Activated naive CD4-positive, alpha-beta T cell treated with anti-CD3 and anti-CD28 coated beads, Interleukin-2, amount 50 U/mL, for 24 hours (primary cell): ENCODE measurements around the gene PML.

Experiments used
- H3K27ac Mint-ChIP-seq: one replicate; pipeline ENCODE4 v1.8.0; 2021; ENCODE audit warnings: mild to moderate bottlenecking, mixed read lengths
- H3K27me3 Mint-ChIP-seq: one replicate; pipeline ENCODE4 v1.8.0; 2021; ENCODE audit warnings: mixed read lengths
- H3K36me3 Mint-ChIP-seq: one replicate; pipeline ENCODE4 v1.8.0; 2021; ENCODE audit warnings: mixed read lengths
- H3K4me1 Mint-ChIP-seq: one replicate; pipeline ENCODE4 v1.8.0; 2021; ENCODE audit warnings: mixed read lengths
- H3K4me3 Mint-ChIP-seq: one replicate; pipeline ENCODE4 v1.8.0; 2021; ENCODE audit warnings: mild to moderate bottlenecking, mixed read lengths
- H3K9me3 Mint-ChIP-seq: one replicate; pipeline ENCODE4 v1.8.0; 2021; ENCODE audit warnings: mixed read lengths

Gene PML

DNA sequence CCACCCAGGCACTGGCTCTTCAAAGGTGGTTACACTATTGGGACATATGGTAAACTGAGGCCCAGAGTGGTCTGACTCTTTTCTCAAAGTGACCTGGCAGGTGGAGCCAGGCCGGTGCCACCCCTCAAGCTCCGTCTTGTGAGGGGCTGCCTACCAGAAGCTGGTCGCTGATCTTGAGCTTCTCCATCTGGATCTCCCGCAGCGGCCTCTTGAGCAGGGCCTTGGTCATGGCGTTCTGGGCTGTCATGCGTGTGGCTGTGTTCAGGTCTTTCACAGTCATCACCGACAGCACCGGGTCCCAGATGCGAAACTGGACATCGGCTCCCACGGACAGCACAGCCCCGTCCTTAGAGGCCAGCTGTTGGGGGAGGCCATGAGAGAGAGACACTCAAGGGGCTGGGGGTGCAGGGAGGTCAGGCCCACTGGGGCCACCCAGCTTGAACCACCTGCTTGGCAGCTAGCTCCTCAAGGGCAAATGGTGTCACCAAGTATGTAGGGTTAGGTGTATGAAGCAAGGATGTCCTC is 6.0 kb upstream of the PML start:
- Mint-ChIP-seq H3K27ac (no peak overlapping the region), H3K9me3 (no peaks in the 10 kb centered on the region), H3K27me3 (no peaks in the 10 kb centered on the region), H3K4me1 (peaks cover 24% of the 10 kb centered on the region), H3K36me3 (peaks cover 3% of the 10 kb centered on the region), H3K4me3 (no peak overlapping the region)

DNA sequence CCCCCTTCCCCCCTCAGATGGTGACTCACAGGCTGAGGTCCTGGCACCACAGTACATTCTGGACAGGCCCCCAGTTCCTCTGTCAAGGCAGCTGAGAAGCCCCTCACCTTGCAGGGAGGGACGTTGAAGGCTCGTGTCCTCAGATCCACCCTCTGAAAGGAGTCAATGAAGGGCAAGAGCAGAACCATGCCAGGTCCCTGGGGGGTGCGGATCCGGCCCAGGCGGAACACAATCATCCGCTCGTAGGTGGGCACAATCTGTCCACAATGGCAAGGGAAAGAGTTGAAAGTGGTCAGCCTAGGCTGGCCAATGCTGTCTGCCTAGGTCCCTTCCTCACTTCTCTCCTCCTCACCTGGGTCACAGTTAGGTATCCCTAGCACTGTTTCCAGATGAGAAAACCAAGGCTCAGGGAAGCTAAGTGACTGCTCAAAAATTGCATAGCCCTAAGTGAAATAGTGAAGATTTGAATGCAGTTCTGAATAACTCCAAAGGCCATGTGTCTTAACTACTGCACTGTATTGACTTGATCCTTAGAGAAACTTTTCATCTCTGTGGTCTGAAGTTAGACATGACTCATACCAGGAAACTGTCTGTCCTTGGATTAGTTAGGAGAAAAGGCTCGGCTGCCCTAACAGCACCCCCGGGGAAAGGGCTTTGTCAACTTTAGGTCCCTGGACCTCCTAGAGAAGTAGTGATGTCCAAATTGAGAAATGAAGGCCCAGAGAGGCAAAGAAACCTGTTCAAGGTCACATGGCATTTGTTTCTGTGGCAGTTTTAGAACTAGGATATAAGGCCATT is 5.3 kb upstream of the PML start:
- H3K27ac Mint-ChIP-seq: peak overlapping the region; percentile 1
- no peak overlapping the region for H3K4me3 Mint-ChIP-seq
- H3K9me3 Mint-ChIP-seq: no peaks in the 10 kb centered on the region
- peaks cover 2% of the 10 kb centered on the region for H3K36me3 Mint-ChIP-seq
- H3K27me3 Mint-ChIP-seq: no peaks in the 10 kb centered on the region
- peaks cover 26% of the 10 kb centered on the region for H3K4me1 Mint-ChIP-seq

DNA sequence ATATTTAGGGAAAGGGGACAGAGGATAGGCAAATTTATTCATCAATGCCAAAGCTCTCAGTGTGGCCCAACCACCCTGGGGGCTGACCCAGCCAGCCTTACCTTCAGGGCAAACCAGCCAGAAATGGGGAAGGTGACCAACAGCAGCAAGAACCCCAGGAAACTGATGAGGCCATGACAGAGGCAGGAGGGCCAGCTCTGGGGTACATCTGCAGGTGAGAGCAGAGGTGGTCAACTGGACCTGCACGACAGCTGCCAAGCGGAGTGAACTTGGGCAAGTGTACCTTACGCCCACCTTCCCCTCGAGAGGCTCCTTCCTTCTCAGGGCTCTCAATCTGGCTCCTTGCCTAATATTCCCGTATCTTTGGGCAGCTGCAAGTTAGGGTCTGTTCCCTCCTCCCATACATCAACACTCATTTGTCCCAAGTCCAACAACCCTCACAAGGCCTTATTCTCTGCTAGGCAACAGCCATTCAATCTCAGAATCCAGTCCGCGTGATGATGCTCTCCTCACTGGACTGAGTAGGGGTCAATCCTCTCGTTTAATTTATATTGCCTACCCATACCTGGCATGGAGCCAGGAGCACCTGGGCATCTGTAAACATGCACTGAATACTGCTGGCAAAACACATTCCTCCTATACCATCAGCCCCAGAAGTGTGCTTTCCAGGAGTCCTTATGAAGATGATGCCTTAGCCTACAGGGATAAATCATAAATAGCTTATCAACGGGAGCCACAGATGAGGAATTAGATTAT is 4.1 kb upstream of the PML start:
- no peaks in the 10 kb centered on the region for H3K36me3 Mint-ChIP-seq
- no peak overlapping the region for H3K27ac Mint-ChIP-seq
- no peaks in the 10 kb centered on the region for H3K9me3 Mint-ChIP-seq
- H3K27me3 Mint-ChIP-seq: no peaks in the 10 kb centered on the region
- H3K4me3 Mint-ChIP-seq: peak overlapping the region; percentile 86
- peaks cover 29% of the 10 kb centered on the region for H3K4me1 Mint-ChIP-seq

DNA sequence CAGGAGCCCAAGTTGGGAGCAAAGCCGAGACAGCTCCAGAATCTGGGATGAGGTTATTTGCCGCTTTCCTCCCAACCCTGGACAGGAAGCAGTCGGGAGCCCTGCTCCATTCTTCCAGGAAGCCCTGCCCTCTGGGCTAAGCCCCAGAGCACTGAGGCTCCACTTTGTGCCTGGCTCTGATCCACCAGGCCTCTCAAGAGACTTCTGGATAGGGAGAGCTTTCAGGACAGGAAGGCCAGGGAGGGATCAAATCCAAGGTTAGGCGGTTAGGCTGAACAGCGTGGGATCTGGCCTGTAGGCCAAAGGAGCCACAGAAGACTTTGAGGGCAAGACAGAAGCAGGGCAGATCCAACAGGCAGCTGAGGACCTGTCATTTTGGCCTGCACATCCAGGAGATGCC is 3.3 kb upstream of the PML start:
- no peaks in the 10 kb centered on the region for H3K36me3 Mint-ChIP-seq
- H3K27ac Mint-ChIP-seq: no peak overlapping the region
- no peaks in the 10 kb centered on the region for H3K27me3 Mint-ChIP-seq
- H3K4me3 Mint-ChIP-seq: peak overlapping the region; percentile 86
- H3K4me1 Mint-ChIP-seq: peaks cover 33% of the 10 kb centered on the region
- no peaks in the 10 kb centered on the region for H3K9me3 Mint-ChIP-seq

DNA sequence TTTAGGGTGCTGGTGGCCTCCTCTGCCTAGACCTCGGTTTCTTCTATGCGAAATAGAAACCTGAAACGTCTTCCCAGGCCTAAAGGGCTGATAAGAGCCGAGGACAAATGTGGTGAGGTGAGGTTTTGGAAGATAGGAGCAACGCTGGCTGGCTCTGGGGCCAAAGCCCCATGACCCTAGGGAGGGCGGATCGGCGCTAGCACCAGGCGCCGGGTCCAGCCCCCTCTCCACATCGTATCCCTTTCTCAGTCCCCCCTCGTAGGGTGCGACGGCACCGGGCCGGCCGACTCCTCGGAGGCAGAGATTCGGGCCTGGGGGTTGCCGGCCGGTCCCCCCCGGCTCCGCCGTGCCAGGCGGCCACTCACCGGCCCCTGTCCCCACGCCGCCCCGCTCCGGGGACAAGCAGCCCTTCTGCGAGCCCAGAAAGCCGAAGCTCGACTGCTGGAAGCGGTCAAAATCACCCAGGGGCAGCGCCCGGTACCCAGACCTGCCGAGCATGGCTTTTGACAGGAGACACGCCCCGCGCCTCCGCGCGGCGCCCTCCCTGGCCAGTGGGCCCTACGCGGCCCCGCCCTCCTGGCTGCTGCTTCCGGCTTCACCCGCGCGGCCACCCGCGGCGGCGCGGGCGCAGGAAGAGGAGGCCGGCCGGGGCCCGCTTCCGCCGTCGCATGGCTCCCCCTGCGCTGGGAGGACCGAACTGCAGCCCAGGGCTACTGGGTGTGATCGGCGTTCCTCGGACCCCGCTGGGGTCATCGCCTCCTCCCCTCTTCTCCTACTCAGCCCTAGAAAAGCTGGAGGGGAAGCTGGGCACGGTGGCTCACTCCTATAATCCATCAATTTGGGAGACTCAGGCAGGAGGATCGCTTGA is 2.6 kb upstream of the PML start, which contains the start of gene STOML1:
STOML1 (minus strand) TSS at position 570 of the 868 bp plus-strand sequence; CDS start at position 498, 72 bp downstream.
- peak within 1 kb of the TSS; percentile 86 for H3K4me3 Mint-ChIP-seq
- no peaks in the 10 kb centered on the region for H3K27me3 Mint-ChIP-seq
- H3K27ac Mint-ChIP-seq: peak within 1 kb of the TSS; percentile 79
- H3K36me3 Mint-ChIP-seq: no peaks in the 10 kb centered on the region
- no peaks in the 10 kb centered on the region for H3K9me3 Mint-ChIP-seq
- peaks cover 40% of the 10 kb centered on the region for H3K4me1 Mint-ChIP-seq

DNA sequence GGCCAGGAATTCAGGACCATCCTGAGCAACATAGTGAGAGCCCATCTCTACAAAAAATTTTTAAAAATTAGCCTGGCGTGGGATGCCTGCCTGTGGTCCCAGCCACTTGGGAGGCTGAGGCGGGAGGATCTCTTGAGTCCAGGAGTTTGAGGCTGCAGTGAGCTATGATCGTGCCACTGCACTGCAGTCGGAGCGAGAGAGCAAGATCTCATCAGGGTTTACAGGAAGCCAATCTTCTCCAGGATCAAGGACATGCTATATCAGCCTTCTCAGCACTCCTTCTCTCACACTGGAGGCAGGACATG is 2.0 kb upstream of the PML start:
- Mint-ChIP-seq H3K27me3 (no peaks in the 10 kb centered on the region), H3K36me3 (peaks cover 1% of the 10 kb centered on the region), H3K9me3 (no peaks in the 10 kb centered on the region), H3K4me3 (peak overlapping the region; percentile 86), H3K4me1 (peaks cover 46% of the 10 kb centered on the region), H3K27ac (peak overlapping the region; percentile 79)

DNA sequence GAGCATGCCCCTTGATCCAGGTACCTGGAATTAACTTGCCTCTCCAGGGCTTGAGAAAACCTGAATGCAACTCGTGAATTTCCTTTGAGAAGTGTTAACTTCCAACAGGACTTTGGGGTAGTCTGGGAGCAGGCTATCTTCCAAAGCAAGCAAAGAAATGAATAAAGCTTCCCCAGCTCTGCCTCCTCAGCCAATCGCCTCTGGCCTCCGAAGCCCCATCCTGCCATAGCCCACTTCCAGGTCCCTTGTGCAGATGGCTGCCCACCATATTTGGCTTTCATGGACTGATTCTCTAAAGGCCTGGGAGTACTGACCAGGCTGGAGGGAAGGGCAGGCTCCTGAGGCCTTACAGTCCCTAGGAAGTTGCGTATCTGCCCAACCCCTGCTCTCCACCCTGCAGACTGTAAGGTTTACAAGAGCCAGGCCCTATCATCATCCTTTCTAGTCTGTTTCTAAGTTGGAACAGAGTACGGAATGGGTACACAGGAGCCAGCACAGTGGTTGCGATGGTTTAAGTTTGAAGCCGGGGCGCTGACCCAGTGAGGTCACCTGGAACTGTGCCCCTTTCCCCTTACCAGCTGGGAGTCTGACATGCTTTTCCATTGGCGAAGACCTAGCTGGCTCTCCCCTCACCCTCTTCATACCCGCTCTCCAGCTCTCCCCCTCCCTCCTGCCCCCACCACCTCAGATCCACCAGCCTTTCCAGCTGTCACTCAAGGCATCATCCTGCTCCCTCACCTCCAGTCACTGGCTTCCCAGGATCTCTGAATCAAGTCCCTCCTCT is 1.1 kb upstream of the PML start:
- peaks cover 1% of the 10 kb centered on the region for H3K36me3 Mint-ChIP-seq
- H3K4me3 Mint-ChIP-seq: peak overlapping the region; percentile 97
- H3K9me3 Mint-ChIP-seq: no peaks in the 10 kb centered on the region
- peak overlapping the region; percentile 95 for H3K27ac Mint-ChIP-seq
- H3K27me3 Mint-ChIP-seq: no peaks in the 10 kb centered on the region
- peaks cover 53% of the 10 kb centered on the region for H3K4me1 Mint-ChIP-seq

DNA sequence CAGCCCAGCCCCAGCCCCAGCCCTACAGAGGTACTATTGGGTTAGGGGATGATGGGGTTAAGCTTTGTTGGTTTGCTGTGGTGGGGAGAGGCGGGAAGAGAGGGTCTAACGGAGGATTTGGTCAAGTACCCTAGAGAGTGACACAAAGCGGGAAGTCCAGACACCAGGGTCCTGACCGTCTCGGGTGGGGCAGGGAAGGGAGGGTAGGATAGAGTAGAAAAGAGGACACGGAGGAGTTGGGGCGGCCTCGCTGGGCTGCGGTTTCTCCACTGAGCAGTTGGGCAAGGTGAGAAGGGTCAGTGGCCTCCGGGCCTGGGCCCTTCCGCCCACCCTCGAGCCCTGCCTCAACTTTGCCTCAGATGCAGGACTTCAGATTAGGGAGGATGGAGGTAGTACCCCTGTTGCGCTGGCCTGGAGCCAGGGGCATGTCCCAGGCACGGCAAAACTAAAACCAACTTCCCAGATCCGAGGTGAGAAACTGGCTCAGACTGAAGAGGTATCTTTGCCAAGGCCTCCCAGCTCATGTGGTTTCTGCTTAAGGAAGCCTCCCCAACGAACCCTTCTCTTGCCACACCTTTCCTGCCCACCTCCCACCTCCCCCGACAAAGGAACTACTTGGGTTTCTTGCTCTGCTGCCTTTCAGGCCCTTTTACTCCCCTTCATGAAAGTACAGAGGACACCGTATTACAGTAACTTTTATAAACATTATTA is 551 bp downstream of the PML start:
- no peaks in the 10 kb centered on the region for H3K9me3 Mint-ChIP-seq
- no peaks in the 10 kb centered on the region for H3K27me3 Mint-ChIP-seq
- H3K4me3 Mint-ChIP-seq: peak overlapping the region; percentile 97
- peak overlapping the region; percentile 63 for H3K27ac Mint-ChIP-seq
- peaks cover 3% of the 10 kb centered on the region for H3K36me3 Mint-ChIP-seq
- H3K4me1 Mint-ChIP-seq: peaks cover 65% of the 10 kb centered on the region

DNA sequence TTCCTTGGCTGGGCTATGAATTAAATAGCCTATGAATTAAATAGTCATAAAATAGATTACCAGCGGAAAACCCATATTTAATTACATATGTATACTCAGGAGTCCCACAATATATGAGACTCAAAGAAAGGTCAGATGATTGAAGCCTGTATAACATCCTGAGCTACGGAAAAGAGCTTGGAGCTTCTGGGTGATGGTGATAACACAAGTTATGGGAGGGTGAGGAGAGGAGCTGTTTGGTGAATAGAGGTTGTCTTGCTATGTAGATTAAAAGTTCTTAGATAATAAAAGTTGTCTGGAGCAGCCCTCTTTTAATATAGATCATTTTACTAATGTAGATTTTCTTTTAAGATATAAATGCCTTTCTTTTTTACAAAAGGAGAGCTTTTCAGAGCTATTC is 1.8 kb downstream of the PML start:
- H3K27me3 Mint-ChIP-seq: no peaks in the 10 kb centered on the region
- peak overlapping the region; percentile 89 for H3K27ac Mint-ChIP-seq
- no peaks in the 10 kb centered on the region for H3K9me3 Mint-ChIP-seq
- peaks cover 3% of the 10 kb centered on the region for H3K36me3 Mint-ChIP-seq
- H3K4me3 Mint-ChIP-seq: peak overlapping the region; percentile 97
- H3K4me1 Mint-ChIP-seq: peaks cover 74% of the 10 kb centered on the region

DNA sequence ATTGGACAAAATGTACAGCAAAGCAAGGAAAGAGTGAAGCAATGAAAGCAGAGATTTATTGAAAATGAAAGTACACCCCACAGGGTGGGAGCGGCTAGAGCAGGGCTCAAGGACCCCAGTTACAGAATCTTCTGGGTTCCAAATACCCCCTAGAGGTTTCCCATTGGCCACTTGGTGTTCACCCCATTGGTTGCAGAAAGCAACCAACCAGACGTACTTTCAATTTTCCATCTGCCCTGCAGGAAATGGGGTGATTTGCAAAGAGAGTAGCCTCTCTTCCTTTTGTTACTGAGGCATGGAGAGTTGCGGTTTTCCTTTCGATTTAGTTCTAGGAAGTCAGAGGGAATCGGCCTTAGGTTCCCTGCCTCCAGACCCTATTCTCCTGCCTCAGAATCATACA is 2.4 kb downstream of the PML start:
- Mint-ChIP-seq H3K4me3 (peak overlapping the region; percentile 97), H3K27me3 (no peaks in the 10 kb centered on the region), H3K36me3 (peaks cover 3% of the 10 kb centered on the region), H3K27ac (peak overlapping the region; percentile 88), H3K4me1 (peaks cover 76% of the 10 kb centered on the region), H3K9me3 (no peaks in the 10 kb centered on the region)

DNA sequence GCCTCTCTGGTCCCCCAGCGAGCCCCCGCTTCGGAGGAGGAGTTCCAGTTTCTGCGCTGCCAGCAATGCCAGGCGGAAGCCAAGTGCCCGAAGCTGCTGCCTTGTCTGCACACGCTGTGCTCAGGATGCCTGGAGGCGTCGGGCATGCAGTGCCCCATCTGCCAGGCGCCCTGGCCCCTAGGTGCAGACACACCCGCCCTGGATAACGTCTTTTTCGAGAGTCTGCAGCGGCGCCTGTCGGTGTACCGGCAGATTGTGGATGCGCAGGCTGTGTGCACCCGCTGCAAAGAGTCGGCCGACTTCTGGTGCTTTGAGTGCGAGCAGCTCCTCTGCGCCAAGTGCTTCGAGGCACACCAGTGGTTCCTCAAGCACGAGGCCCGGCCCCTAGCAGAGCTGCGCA is 3.5 kb downstream of the PML start:
- no peak overlapping the region for H3K4me3 Mint-ChIP-seq
- H3K9me3 Mint-ChIP-seq: no peaks in the 10 kb centered on the region
- no peaks in the 10 kb centered on the region for H3K27me3 Mint-ChIP-seq
- H3K36me3 Mint-ChIP-seq: peaks cover 5% of the 10 kb centered on the region
- H3K4me1 Mint-ChIP-seq: peaks cover 68% of the 10 kb centered on the region
- H3K27ac Mint-ChIP-seq: no peak overlapping the region

DNA sequence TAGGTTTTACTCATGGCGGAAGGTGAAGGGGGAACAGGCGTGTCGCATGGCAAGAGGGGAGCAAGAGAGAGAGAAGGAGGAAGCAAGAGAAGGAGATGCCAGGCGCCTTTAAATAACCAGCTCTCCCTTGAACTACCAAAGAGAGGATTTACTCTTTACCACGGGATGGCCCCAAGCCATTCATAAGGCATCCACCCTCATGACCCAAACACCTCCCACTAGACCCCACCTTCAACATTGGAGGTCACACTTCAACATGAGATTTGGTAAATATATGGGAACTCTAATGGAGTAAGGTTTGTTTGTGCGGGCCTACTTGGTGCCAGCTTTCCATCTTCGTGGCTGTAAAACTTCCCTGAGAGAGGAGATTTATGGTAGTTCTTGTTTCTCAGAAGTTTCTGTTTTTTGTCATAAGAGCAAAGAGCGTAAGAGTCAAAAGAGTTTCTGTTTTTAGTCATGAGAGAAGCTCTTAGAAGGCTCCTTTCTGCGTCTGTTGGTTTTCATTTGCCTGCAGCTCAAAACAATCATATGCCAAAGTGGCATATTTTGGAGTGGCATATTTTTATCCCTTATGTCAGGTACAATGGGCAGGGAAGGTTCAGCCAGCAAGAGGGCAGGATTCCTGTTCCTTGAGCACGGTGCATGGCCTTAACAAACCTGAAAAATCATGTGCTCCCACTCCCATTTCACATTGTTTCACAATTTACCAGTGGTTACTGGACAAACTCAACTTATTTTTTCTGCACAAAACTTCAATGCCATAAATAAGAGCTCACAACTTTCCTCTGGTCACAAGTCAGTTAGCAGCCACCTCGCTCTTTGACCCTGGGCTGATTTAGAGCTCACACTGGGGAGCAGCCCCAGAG is 12.5 kb downstream of the PML start:
- H3K36me3 Mint-ChIP-seq: peaks cover 23% of the 10 kb centered on the region
- H3K4me3 Mint-ChIP-seq: peak overlapping the region; percentile 69
- peaks cover 60% of the 10 kb centered on the region for H3K4me1 Mint-ChIP-seq
- peaks cover 5% of the 10 kb centered on the region for H3K9me3 Mint-ChIP-seq
- no peaks in the 10 kb centered on the region for H3K27me3 Mint-ChIP-seq
- H3K27ac Mint-ChIP-seq: peak overlapping the region; percentile 92

DNA sequence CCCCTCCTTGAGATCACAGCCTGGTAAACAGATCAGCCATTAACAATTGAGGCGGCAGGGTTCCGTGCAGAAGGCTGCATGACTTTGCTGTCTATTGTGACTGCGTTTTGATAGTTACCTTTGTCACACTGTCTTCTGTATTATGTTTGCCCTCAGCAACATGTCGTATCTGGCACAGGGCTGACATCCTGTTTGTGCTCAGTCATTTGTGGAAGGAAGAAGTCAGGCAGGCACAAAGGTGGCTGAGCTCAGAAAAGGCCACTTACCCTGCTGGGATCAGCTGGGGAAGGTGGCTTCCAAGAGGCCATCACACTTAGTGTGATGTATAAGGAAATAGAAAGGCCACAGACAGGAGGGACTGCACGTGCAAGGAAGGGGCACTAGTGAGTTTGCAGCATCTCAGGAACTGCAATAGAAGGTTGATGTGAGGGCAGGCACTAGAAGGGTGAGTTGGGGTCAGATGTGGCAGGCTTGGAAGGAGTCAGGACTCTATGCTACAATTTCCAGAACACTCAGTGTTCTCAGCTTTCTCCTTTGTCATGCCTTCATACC is 13.4 kb downstream of the PML start:
- H3K36me3 Mint-ChIP-seq: peaks cover 25% of the 10 kb centered on the region
- H3K27ac Mint-ChIP-seq: peak overlapping the region; percentile 92
- H3K4me1 Mint-ChIP-seq: peaks cover 60% of the 10 kb centered on the region
- H3K27me3 Mint-ChIP-seq: no peaks in the 10 kb centered on the region
- peak overlapping the region; percentile 69 for H3K4me3 Mint-ChIP-seq
- peaks cover 5% of the 10 kb centered on the region for H3K9me3 Mint-ChIP-seq
